RWPE1 (cell line): ENCODE measurements around the gene RBM33.

Source experiments
- CTCF ChIA-PET: fragments of 350-600 bp; sonication (Branson Sonifier 250); formaldehyde crosslinking; extraction: SDS; loops from one replicate; lab custom pipeline; 2021; lab: Yijun Ruan, JAX
- POLR2A ChIA-PET: fragments of 400-600 bp; formaldehyde crosslinking; extraction: SDS; loops from one replicate; lab custom pipeline; 2020; ENCODE audit warnings: antibody characterized with exemption; ENCODE audit not compliant: low non-redundant PET; lab: Yijun Ruan, JAX
- DNase-seq: peaks from one replicate; pipeline ENCODE4 v3.0.0; 2012; ENCODE audit warnings: low spot score
- H3K27ac ChIP-seq: fragments of 450-650 bp; 2 replicates; pipeline ENCODE4 v1.5.1; 2017
- TF ChIP-seq, protein P1 (sequence below): fragments of 450-650 bp; conservative IDR thresholded peaks from 2 replicates; pipeline ENCODE4 v1.5.1; 2017; ENCODE audit warnings: low read depth, mild to moderate bottlenecking

Gene RBM33

DNA sequence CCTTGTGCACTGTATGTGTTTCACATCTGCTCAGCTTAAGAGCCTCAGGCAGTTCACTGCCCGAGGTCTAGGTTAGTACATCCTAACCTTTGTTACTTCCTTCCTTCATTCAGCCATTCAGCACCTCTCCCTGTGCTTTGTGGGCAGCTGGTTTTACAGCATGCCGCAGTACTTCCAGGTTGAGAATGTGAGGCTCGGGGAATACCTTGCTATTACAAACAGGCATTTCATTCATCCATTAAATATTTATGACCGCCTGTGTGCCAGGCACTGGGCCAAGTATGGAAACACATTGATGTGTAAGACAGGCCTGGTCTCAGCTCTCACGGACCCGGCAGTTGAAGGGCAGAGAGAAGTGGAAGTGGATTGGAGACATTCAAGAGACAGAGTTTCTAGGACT lies 85.4 kb downstream of the RBM33 start:
- no peak overlapping the region for H3K27ac ChIP-seq
- TF ChIP-seq, protein P1, sequence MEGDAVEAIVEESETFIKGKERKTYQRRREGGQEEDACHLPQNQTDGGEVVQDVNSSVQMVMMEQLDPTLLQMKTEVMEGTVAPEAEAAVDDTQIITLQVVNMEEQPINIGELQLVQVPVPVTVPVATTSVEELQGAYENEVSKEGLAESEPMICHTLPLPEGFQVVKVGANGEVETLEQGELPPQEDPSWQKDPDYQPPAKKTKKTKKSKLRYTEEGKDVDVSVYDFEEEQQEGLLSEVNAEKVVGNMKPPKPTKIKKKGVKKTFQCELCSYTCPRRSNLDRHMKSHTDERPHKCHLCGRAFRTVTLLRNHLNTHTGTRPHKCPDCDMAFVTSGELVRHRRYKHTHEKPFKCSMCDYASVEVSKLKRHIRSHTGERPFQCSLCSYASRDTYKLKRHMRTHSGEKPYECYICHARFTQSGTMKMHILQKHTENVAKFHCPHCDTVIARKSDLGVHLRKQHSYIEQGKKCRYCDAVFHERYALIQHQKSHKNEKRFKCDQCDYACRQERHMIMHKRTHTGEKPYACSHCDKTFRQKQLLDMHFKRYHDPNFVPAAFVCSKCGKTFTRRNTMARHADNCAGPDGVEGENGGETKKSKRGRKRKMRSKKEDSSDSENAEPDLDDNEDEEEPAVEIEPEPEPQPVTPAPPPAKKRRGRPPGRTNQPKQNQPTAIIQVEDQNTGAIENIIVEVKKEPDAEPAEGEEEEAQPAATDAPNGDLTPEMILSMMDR: no peak
- POLR2A ChIA-PET: no interaction called here
- CTCF ChIA-PET: interaction anchor here (0.7 kb wide), 2 partner anchors 129 to 131 kb away, joined by 3 to 4 read pairs; no protein-coding TSS in a partner anchor
- DNase-seq: peak; percentile 11

DNA sequence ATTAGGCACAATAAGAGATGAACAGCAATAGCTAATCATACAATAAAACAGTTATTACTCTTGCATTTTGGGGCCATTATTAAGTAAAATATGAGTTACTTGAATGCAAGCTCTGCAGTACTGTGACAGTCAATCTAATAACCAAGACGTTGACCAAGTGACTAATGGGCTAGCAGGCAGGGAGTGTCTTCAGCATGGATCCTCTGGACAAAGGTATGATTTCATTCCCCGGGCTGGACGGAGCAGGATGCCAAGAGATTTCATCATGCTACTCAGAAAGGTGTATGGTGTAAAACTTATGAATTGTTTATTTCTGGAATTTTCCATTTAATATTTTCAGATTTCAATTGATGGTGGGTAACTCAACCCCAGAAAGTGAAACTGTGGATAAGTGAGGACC lies 86.9 kb downstream of the RBM33 start:
- DNase-seq: peak; percentile 63
- POLR2A ChIA-PET: no interaction called here
- TF ChIP-seq, protein P1: no peak
- CTCF ChIA-PET: no interaction called here
- no peak overlapping the region for H3K27ac ChIP-seq

DNA sequence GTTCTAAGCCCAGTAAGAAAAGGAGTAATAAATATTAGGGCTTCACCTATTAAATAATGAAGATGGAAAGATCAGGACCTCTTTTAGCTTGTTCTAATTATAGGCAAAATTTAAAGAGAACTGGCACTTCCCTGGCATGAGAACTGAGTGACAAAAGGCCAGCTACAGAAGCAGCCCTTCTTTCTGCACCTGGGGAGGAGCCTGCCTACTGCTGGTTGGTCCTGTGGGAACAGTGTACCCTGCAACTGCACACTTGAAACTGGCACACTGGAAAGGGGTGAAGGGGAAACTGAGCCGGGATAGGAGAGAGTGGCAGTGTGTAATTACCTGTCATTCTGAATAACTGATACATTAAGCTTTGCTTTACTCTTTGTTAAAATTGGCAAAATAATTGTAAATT lies 87.4 kb downstream of the RBM33 start:
- H3K27ac ChIP-seq: no peak overlapping the region
- CTCF ChIA-PET: no interaction called here
- DNase-seq: no peak
- POLR2A ChIA-PET: no interaction called here
- TF ChIP-seq, protein P1: no peak

DNA sequence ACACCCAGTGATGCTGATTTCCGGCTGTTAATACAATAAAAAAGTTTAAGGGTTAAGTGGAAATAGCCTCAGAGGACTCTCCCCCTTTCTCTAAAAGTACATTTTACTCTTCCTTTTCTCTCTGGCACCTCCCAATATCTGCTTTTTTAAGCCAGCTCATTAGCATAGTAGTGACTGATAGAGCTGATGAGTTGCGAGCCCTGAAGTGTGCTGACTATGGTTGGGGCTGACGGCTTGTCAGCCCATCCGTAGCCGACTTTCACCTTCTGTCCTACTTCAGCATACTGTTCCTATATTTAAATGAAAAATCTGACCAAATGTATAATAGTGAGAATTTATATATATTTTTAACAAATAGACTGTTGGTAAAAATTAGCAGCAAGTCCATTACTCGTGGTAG lies 87.8 kb downstream of the RBM33 start:
- no peak for DNase-seq
- POLR2A ChIA-PET: no interaction called here
- TF ChIP-seq, protein P1: no peak
- no peak overlapping the region for H3K27ac ChIP-seq
- CTCF ChIA-PET: no interaction called here

DNA sequence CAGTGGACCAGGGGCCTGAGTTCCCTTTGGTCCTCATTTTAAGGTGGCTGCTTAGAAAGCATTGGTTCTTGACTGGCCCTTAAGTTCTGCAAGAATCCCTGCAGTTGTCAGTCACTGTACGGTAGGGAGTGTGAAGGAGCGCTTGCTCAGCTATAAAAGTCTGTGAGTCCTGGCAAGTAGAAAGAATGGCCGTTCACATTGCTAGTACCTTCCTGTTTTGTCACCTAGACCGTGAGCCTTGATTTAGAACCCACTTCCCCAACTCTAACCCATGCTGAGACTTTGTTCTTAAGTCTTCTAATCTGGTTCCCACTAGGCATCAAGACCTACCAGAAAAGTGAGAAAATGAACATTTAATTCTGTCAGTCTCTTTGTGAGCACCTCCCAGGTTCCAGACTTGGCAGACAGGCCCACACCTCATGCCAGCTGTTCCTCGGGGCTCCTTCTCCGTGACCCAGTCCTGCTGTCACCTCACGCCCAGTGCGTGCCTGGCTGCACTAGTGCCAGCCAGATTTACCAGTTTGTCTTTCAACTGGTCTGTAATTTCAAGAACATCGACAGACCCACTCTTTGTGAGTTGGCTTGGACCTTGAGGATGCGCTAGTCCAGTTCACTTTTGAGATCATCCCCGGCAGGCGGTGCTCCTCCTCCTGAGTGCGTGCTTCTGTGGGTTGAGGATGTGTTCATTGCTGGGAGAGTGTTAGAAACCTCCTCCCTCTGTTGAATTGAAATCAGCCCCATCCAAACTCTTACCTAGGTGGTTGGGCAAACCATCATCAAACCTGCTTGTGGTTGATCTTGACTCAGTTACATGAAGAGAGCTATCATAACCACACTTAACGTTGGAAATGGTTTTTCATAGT lies 89.4 kb downstream of the RBM33 start:
- no peak for DNase-seq
- H3K27ac ChIP-seq: no peak overlapping the region
- TF ChIP-seq, protein P1: no peak
- ChIA-PET POLR2A (no interaction called here), CTCF (interaction anchor here (1.0 kb wide), 1 partner anchor 135 kb away, joined by 4 read pairs; no protein-coding TSS in a partner anchor)

DNA sequence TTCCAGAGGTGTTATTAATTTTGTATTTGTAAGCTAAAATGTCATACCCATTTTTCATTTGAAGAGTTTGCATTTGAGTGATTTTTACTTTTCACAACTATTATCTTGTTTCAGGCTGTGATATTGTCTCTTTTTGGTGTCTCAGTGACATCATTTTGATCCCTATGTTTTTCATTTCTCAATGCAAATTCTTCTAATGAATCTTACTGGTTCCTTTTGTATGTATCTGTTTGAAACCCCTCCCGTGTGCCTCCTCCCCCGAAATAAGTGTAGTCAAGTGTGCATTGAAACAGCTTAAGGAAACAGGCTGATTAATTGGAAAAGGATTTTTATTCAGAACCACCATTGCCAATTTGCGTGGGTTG lies 90.0 kb downstream of the RBM33 start:
- no peak overlapping the region for H3K27ac ChIP-seq
- TF ChIP-seq, protein P1: no peak
- DNase-seq: no peak
- ChIA-PET POLR2A (no interaction called here), CTCF (interaction anchor here (1.0 kb wide), 1 partner anchor 136 kb away, joined by 4 read pairs; no protein-coding TSS in a partner anchor)
